ENCODE measurements around the gene RHOBTB1.

RHOBTB1 gene

DNA sequence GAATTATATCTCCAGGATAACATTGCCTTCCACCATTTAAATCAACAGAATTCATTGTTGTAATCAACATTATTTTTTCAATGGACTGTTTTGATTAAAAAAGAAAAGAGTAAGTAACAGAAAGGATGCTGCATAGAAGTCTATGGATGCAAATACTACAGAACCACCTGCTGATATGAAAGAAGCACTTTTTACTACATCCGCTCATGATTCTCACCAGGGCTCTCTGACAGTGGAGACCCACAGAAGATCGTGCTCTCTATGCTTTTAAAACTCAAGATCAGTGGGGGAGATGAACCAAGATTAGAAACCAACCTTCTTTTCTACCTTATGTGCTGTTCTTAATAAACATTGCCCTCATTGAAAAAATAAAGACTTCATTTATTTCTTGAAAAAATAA lies 24.4 kb downstream of the RHOBTB1 start:
- Histone ChIP-seq H3K4me3 (ENCODE audit: low read depth, low read length) (no peak overlapping the region), H3K9me3 (ENCODE audit: control insufficient read depth, insufficient read depth, low read depth, low read length) (no peaks in the 10 kb centered on the region), H3K4me1 (ENCODE audit: control insufficient read depth, insufficient read depth, low read length) (no peaks in the 10 kb centered on the region), H3K36me3 (ENCODE audit: control insufficient read depth in 2 of 2, insufficient read depth in 1 of 2, low read length in 2 of 2) (no peaks in the 10 kb centered on the region), H3K27ac (ENCODE audit: extremely low read depth, low read depth, low read length) (no peak overlapping the region)
- TF ChIP-seq, protein P1, sequence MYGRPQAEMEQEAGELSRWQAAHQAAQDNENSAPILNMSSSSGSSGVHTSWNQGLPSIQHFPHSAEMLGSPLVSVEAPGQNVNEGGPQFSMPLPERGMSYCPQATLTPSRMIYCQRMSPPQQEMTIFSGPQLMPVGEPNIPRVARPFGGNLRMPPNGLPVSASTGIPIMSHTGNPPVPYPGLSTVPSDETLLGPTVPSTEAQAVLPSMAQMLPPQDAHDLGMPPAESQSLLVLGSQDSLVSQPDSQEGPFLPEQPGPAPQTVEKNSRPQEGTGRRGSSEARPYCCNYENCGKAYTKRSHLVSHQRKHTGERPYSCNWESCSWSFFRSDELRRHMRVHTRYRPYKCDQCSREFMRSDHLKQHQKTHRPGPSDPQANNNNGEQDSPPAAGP (tag by site-specific recombination; IDR thresholded peaks at IDR 0.05): no peak
- TF ChIP-seq SALL2 (tag by site-specific recombination; IDR thresholded peaks at IDR 0.05; ENCODE audit: borderline replicate concordance): no peak
- no peak for TF ChIP-seq ZNF19 (tag by site-specific recombination; IDR thresholded peaks at IDR 0.05; ENCODE audit: low read depth)
- TF ChIP-seq, protein P2, sequence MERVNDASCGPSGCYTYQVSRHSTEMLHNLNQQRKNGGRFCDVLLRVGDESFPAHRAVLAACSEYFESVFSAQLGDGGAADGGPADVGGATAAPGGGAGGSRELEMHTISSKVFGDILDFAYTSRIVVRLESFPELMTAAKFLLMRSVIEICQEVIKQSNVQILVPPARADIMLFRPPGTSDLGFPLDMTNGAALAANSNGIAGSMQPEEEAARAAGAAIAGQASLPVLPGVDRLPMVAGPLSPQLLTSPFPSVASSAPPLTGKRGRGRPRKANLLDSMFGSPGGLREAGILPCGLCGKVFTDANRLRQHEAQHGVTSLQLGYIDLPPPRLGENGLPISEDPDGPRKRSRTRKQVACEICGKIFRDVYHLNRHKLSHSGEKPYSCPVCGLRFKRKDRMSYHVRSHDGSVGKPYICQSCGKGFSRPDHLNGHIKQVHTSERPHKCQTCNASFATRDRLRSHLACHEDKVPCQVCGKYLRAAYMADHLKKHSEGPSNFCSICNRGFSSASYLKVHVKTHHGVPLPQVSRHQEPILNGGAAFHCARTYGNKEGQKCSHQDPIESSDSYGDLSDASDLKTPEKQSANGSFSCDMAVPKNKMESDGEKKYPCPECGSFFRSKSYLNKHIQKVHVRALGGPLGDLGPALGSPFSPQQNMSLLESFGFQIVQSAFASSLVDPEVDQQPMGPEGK (tag by site-specific recombination; IDR thresholded peaks at IDR 0.05): no peak
- no peak for TF ChIP-seq ZNF324 (tag by site-specific recombination; IDR thresholded peaks at IDR 0.05)
- TF ChIP-seq, protein P3, sequence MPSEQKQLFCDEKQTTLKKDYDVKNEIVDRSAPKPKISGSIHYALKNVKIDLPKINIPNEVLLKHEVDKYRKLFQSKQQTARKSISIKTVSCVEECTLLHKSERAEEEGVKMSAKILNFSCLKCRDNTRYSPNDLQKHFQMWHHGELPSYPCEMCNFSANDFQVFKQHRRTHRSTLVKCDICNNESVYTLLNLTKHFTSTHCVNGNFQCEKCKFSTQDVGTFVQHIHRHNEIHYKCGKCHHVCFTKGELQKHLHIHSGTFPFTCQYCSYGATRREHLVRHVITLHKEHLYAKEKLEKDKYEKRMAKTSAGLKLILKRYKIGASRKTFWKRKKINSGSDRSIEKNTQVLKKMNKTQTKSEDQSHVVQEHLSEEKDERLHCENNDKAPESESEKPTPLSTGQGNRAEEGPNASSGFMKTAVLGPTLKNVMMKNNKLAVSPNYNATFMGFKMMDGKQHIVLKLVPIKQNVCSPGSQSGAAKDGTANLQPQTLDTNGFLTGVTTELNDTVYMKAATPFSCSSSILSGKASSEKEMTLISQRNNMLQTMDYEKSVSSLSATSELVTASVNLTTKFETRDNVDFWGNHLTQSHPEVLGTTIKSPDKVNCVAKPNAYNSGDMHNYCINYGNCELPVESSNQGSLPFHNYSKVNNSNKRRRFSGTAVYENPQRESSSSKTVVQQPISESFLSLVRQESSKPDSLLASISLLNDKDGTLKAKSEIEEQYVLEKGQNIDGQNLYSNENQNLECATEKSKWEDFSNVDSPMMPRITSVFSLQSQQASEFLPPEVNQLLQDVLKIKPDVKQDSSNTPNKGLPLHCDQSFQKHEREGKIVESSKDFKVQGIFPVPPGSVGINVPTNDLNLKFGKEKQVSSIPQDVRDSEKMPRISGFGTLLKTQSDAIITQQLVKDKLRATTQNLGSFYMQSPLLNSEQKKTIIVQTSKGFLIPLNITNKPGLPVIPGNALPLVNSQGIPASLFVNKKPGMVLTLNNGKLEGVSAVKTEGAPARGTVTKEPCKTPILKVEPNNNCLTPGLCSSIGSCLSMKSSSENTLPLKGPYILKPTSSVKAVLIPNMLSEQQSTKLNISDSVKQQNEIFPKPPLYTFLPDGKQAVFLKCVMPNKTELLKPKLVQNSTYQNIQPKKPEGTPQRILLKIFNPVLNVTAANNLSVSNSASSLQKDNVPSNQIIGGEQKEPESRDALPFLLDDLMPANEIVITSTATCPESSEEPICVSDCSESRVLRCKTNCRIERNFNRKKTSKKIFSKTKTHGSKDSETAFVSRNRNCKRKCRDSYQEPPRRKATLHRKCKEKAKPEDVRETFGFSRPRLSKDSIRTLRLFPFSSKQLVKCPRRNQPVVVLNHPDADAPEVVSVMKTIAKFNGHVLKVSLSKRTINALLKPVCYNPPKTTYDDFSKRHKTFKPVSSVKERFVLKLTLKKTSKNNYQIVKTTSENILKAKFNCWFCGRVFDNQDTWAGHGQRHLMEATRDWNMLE (tag by site-specific recombination; conservative IDR thresholded peaks at IDR 0.05; ENCODE audit: low read depth): no peak
- TF ChIP-seq ZBTB21 (tag by site-specific recombination; IDR thresholded peaks at IDR 0.05): no peak
- TF ChIP-seq, protein P4, sequence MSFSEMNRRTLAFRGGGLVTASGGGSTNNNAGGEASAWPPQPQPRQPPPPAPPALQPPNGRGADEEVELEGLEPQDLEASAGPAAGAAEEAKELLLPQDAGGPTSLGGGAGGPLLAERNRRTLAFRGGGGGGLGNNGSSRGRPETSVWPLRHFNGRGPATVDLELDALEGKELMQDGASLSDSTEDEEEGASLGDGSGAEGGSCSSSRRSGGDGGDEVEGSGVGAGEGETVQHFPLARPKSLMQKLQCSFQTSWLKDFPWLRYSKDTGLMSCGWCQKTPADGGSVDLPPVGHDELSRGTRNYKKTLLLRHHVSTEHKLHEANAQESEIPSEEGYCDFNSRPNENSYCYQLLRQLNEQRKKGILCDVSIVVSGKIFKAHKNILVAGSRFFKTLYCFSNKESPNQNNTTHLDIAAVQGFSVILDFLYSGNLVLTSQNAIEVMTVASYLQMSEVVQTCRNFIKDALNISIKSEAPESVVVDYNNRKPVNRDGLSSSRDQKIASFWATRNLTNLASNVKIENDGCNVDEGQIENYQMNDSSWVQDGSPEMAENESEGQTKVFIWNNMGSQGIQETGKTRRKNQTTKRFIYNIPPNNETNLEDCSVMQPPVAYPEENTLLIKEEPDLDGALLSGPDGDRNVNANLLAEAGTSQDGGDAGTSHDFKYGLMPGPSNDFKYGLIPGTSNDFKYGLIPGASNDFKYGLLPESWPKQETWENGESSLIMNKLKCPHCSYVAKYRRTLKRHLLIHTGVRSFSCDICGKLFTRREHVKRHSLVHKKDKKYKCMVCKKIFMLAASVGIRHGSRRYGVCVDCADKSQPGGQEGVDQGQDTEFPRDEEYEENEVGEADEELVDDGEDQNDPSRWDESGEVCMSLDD (tag by site-specific recombination; IDR thresholded peaks at IDR 0.05): no peak
- no peak for TF ChIP-seq ZNF621 (tag by site-specific recombination; IDR thresholded peaks at IDR 0.05)
- TF ChIP-seq EGR2 (tag by site-specific recombination; IDR thresholded peaks at IDR 0.05; ENCODE audit: low read depth): no peak
- TF ChIP-seq ZNF138 (tag by site-specific recombination; IDR thresholded peaks at IDR 0.05; ENCODE audit: borderline replicate concordance): no peak
- no peak for TF ChIP-seq YY1 (tag by site-specific recombination; IDR thresholded peaks at IDR 0.05)
- TF ChIP-seq ZNF776 (tag by site-specific recombination; IDR thresholded peaks at IDR 0.05; ENCODE audit: borderline replicate concordance): no peak
- no peak for TF ChIP-seq REPIN1 (tag by site-specific recombination; IDR thresholded peaks at IDR 0.05; ENCODE audit: low read depth)
- TF ChIP-seq BCL11A (tag by site-specific recombination; IDR thresholded peaks at IDR 0.05; ENCODE audit: low read depth): no peak
- no peak for TF ChIP-seq ZNF10 (tag by site-specific recombination; IDR thresholded peaks at IDR 0.05)
- no peak for TF ChIP-seq ZNF239 (tag by site-specific recombination; IDR thresholded peaks at IDR 0.05)
- TF ChIP-seq KLF1 (tag by site-specific recombination; IDR thresholded peaks at IDR 0.05): no peak
- TF ChIP-seq, protein P5, sequence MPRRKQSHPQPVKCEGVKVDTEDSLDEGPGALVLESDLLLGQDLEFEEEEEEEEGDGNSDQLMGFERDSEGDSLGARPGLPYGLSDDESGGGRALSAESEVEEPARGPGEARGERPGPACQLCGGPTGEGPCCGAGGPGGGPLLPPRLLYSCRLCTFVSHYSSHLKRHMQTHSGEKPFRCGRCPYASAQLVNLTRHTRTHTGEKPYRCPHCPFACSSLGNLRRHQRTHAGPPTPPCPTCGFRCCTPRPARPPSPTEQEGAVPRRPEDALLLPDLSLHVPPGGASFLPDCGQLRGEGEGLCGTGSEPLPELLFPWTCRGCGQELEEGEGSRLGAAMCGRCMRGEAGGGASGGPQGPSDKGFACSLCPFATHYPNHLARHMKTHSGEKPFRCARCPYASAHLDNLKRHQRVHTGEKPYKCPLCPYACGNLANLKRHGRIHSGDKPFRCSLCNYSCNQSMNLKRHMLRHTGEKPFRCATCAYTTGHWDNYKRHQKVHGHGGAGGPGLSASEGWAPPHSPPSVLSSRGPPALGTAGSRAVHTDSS (tag by site-specific recombination; IDR thresholded peaks at IDR 0.05): no peak
- no peak for TF ChIP-seq ZBTB8A (tag by site-specific recombination; IDR thresholded peaks at IDR 0.05)
- ChIA-PET POLR2A (no interaction called here), CTCF (no interaction called here)

Measured in HEK293 (cell line).